HCT116 (cell line): ENCODE measurements around the gene MRFAP1L1. TPM values are rescaled to one million over a fixed set of nuclear protein-coding genes. Genes with fewer than 3 reads are reported as not detected.

Source experiments
- ATAC-seq: fragments of 200-7000 bp; cut with Tn5 transposase; 2 replicates; pipeline ENCODE4 v1.9.1; 2020; ENCODE audit warnings: mild to moderate bottlenecking, moderate library complexity
- BruUV-seq: library from RNA; stranded (reverse); fragments of 400-500 nt; replicated peaks from 2 replicates; lab custom pipeline; 2021; lab: Mats Ljungman, UMichigan
- CTCF ChIA-PET: fragments of 300-600 bp; sonication (Branson Sonifier 250); formaldehyde crosslinking; loops from one replicate; lab custom pipeline; 2021; ENCODE audit warnings: antibody characterized with exemption; lab: Charles Lee
- POLR2A ChIA-PET: fragments of 300-600, 350-600 bp; sonication (Branson Sonifier 250); formaldehyde crosslinking; loops from one replicate; lab custom pipeline; 2021; ENCODE audit warnings: antibody characterized with exemption; lab: Charles Lee
- RAD21 ChIA-PET, 2 experiments: fragments of 300-600 bp; sonication (Branson Sonifier 250); formaldehyde crosslinking; loops; one replicate each; lab custom pipeline; 2023; ENCODE audit warnings: low total read pairs in 2 of 2; ENCODE audit not compliant: uncharacterized antibody in 2 of 2, unreplicated experiment in 2 of 2, low non-redundant PET in 1 of 2; lab: Charles Lee
- DNase-seq: peaks from one replicate; pipeline ENCODE4 v3.0.0-alpha.2; 2010; ENCODE audit warnings: low read depth, low spot score
- H2AFZ ChIP-seq: fragments of 200-600 bp; shearing (Covaris generic), sonication (generic); 2 replicates; pipeline ENCODE4 v1.6.1; 2017; ENCODE audit warnings: low read depth, mixed run types, mixed read lengths, antibody characterized with exemption, low read length; ENCODE audit not compliant: poor library complexity, severe bottlenecking
- H3K27ac ChIP-seq: 2 replicates; pipeline ENCODE4 v1.5.1; 2012; ENCODE audit warnings: low read depth, low read length
- H3K27me3 ChIP-seq: fragments of 200-600 bp; sonication (generic); 2 replicates; pipeline ENCODE4 v1.6.1; 2016; ENCODE audit warnings: mixed run types, low read length, mixed read lengths; ENCODE audit not compliant: insufficient read depth
- H3K36me3 ChIP-seq, 2 experiments: fragments of 200-500 bp in 1 of 2; fragments of 200-600 bp in 1 of 2; sonication (Bioruptor generic) in 1 of 2; sonication (generic) in 1 of 2; 2 replicates each; pipeline versions ENCODE4 v1.5.1 to v1.6.1; 2014 to 2016; ENCODE audit warnings: low read length in 2 of 2, inconsistent platforms in 1 of 2, mixed read lengths in 1 of 2, mixed run types in 1 of 2; ENCODE audit not compliant: insufficient read depth in 2 of 2, control insufficient read depth in 1 of 2
- H3K4me1 ChIP-seq, 2 experiments: fragments of 200-600 bp in 1 of 2; sonication (generic) in 1 of 2; 2 replicates each; pipeline versions ENCODE4 v1.5.1 to v1.6.1; 2012 to 2017; ENCODE audit warnings: low read length in 2 of 2, inconsistent platforms in 1 of 2, mild to moderate bottlenecking in 1 of 2, mixed read lengths in 1 of 2, mixed run types in 1 of 2, moderate library complexity in 1 of 2; ENCODE audit not compliant: insufficient read depth in 2 of 2, control insufficient read depth in 1 of 2
- H3K4me2 ChIP-seq: fragments of 200-600 bp; sonication (generic); 2 replicates; pipeline ENCODE4 v1.6.1; 2017; ENCODE audit warnings: mixed run types, low read length, mixed read lengths
- H3K4me3 ChIP-seq, 2 experiments: fragments of 200-600 bp in 1 of 2; sonication (generic) in 1 of 2; replicated peaks in 1 of 2; 2 replicates each; pipeline ENCODE4 v1.5.1; 2011 to 2016; ENCODE audit warnings: low read length in 2 of 2, control low read depth in 1 of 2, low read depth in 1 of 2, mild to moderate bottlenecking in 1 of 2, mixed read lengths in 1 of 2, mixed run types in 1 of 2
- H3K79me2 ChIP-seq: fragments of 200-600 bp; sonication (generic); 2 replicates; pipeline ENCODE4 v1.6.1; 2017; ENCODE audit warnings: mild to moderate bottlenecking, mixed run types, low read length, moderate library complexity, mixed read lengths; ENCODE audit not compliant: insufficient read depth
- H3K9ac ChIP-seq: fragments of 200-600 bp; sonication (generic); 2 replicates; pipeline ENCODE4 v1.6.1; 2016; ENCODE audit warnings: low read length, mixed read lengths
- H3K9me2 ChIP-seq: fragments of 200-600 bp; sonication (generic), shearing (Covaris generic); 2 replicates; pipeline ENCODE4 v1.6.1; 2017; ENCODE audit warnings: mixed run types, mild to moderate bottlenecking, moderate library complexity; ENCODE audit not compliant: insufficient read depth
- H3K9me3 ChIP-seq, 2 experiments: fragments of 200-500 bp in 1 of 2; fragments of 200-600 bp in 1 of 2; sonication (Bioruptor generic) in 1 of 2; sonication (generic) in 1 of 2; 2 replicates each; pipeline ENCODE4 v1.6.1; 2014 to 2017; ENCODE audit warnings: low read length in 2 of 2, mixed read lengths in 2 of 2, inconsistent platforms in 1 of 2, low read depth in 1 of 2, mild to moderate bottlenecking in 1 of 2, mixed run types in 1 of 2, moderate library complexity in 1 of 2; ENCODE audit not compliant: control insufficient read depth in 1 of 2, insufficient read depth in 1 of 2
- H4K20me1 ChIP-seq: fragments of 200-600 bp; sonication (generic), shearing (Covaris generic); 2 replicates; pipeline ENCODE4 v1.6.1; 2017; ENCODE audit warnings: mixed run types, mild to moderate bottlenecking, moderate library complexity; ENCODE audit not compliant: insufficient read depth
- SIN3A ChIP-seq: IDR thresholded peaks from 2 replicates; pipeline ENCODE4 v1.6.1; 2012; ENCODE audit warnings: low read depth
- TCF7L2 ChIP-seq: IDR thresholded peaks from 2 replicates; pipeline ENCODE4 v1.7.0; 2011; ENCODE audit warnings: borderline replicate concordance, inconsistent platforms; ENCODE audit not compliant: insufficient read depth, insufficient read length; ENCODE audit errors: extremely low read depth
- intact Hi-C: fragments of 100-400 bp; cut with micrococcal nuclease; formaldehyde crosslinking; loops from 2 replicates; pipeline ENCODE4 v1.10.0; 2022
- total RNA-seq: library from RNA; stranded (reverse); gene quantifications from one replicate; pipeline ENCODE4 v1.2.1, GENCODE V29; 2021; ENCODE audit not compliant: unreplicated experiment

The MRFAP1L1 gene
- total RNA-seq, 1 experiment from 2014 or later, result 43.0 TPM

GRCh38 chr4:6658209-6658595, 51.5 kb downstream of the MRFAP1L1 start:
- H3K27ac ChIP-seq, result no peak overlapping the region
- H3K4me1 ChIP-seq, result peaks cover 2 to 10% of the 10 kb centered on the region in 2 experiments; a peak in 3 of 4 replicates
- TF ChIP-seq SIN3A, result no peak
- TF ChIP-seq TCF7L2, result no peak
- no peaks in the 10 kb centered on the region for H3K9me3 ChIP-seq
- H3K4me2 ChIP-seq, result no peak overlapping the region
- no peaks in the 10 kb centered on the region for H3K36me3 ChIP-seq
- H3K9ac ChIP-seq, result no peak overlapping the region
- H3K9me2 ChIP-seq, result no peaks in the 10 kb centered on the region
- no peaks in the 10 kb centered on the region for H4K20me1 ChIP-seq
- H3K27me3 ChIP-seq, result no peaks in the 10 kb centered on the region
- H3K4me3 ChIP-seq, result no peak overlapping the region
- CTCF ChIA-PET, result no interaction called here
- intact Hi-C loops, result no loop called here
- ATAC-seq (no peak), DNase-seq (no peak)
- RAD21 ChIA-PET, result no interaction called here
- POLR2A ChIA-PET, result interaction anchor here (1.9 kb wide), 1 partner anchor 15 kb away, joined by 7 read pairs; a partner anchor contains a TSS
- no TSS peak for BruUV-seq
- no peak overlapping the region for H2AFZ ChIP-seq
- H3K79me2 ChIP-seq, result no peaks in the 10 kb centered on the region

Other genes with a start within 250 kb of the MRFAP1L1 start
- 32.9 TPM for gene PPP2R2C, start 237.3 kb downstream of the MRFAP1L1 start, total RNA-seq
- gene MAN2B2, start 134.7 kb downstream of the MRFAP1L1 start, total RNA-seq, result 18.0 TPM
- 313 TPM for gene MRFAP1, start 69.2 kb downstream of the MRFAP1L1 start, total RNA-seq
- gene S100P, start 16.0 kb downstream of the MRFAP1L1 start, total RNA-seq, result 4.1 TPM
- 15.7 TPM for gene BLOC1S4, start 6.3 kb upstream of the MRFAP1L1 start, total RNA-seq
- gene KIAA0232, start 72.9 kb upstream of the MRFAP1L1 start, total RNA-seq, result 18.1 TPM
- gene TBC1D14, start 200.0 kb upstream of the MRFAP1L1 start, total RNA-seq, result 62.9 TPM